GM12865 (cell line): ENCODE results near the gene BAHD1.

Source experiments
- DNase-seq: peaks from one replicate; pipeline ENCODE4 v3.0.0; 2010; ENCODE audit warnings: low read depth
- H3K4me3 ChIP-seq: 2 replicates; pipeline ENCODE4 v1.5.1; 2011; ENCODE audit warnings: mild to moderate bottlenecking, low read depth, low read length, control low read depth
- TF ChIP-seq, protein P1 (sequence below): IDR thresholded peaks from 2 replicates; pipeline ENCODE4 v1.5.1; 2011; ENCODE audit warnings: low read length, control low read depth, low read depth, inconsistent platforms; ENCODE audit not compliant: insufficient read depth; ENCODE audit errors: missing control alignments

BAHD1 gene

DNA sequence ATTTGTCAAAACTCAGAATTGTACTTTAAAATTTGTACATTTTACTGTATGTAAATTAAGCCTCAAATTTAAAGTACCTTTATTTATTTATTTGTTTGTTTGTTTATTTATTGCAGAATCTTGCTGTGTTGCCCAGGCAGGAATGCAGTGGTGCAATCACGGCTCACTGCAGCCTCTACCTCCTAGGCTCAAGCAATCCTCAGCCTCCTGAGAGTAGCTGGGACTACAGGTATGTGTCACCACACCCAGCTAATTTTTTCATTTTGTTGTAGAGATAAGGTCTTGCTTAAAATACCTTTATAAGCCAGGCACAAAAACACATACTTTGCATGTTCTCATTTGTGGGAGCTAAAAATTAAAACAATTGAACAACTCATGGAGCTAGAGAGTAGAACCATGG lies 67.5 kb downstream of the BAHD1 start:
- DNase-seq = no peak
- TF ChIP-seq, protein P1, sequence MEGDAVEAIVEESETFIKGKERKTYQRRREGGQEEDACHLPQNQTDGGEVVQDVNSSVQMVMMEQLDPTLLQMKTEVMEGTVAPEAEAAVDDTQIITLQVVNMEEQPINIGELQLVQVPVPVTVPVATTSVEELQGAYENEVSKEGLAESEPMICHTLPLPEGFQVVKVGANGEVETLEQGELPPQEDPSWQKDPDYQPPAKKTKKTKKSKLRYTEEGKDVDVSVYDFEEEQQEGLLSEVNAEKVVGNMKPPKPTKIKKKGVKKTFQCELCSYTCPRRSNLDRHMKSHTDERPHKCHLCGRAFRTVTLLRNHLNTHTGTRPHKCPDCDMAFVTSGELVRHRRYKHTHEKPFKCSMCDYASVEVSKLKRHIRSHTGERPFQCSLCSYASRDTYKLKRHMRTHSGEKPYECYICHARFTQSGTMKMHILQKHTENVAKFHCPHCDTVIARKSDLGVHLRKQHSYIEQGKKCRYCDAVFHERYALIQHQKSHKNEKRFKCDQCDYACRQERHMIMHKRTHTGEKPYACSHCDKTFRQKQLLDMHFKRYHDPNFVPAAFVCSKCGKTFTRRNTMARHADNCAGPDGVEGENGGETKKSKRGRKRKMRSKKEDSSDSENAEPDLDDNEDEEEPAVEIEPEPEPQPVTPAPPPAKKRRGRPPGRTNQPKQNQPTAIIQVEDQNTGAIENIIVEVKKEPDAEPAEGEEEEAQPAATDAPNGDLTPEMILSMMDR = no peak
- H3K4me3 ChIP-seq = no peak overlapping the region

DNA sequence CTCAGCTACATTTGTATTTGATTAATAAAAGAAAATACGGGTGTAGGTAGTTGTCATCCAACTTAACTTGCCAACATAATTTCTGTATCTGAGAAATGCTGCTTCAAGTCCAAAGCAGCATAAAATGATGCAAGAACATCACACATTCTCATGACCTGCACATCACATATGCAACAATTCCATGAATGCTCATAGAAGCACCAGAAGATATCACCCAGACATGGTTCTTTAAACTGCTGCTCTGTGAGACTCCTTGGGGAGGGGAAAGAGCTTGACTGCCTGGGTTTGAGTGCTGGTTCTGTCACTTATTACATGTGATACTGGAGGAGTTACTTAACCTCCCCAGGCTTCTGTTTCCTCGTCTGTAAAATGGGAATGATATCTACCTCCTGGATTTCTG lies 69.4 kb downstream of the BAHD1 start:
- TF ChIP-seq, protein P1 = no peak
- no peak overlapping the region for H3K4me3 ChIP-seq
- DNase-seq = no peak

DNA sequence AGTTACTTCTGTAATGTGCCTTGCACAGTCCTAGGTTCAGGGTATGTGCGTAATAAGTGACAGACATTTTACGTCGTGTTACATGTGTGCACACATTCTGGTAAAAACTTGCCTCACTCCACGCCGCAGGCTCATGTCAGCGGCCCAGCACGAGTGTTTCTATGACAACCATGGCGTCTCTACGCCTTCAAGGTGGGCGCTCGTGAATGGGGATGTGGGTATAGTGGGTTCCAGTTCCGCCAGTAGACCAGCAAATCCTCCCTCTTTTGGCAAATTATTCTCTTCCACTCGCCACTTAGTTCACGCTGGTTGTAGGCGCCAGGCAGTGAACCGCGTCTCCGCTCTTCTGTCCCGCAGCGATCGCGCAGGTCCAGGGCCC lies 70.3 kb downstream of the BAHD1 start:
- peak overlapping the region; percentile 63 for H3K4me3 ChIP-seq
- DNase-seq = peak; percentile 65
- TF ChIP-seq, protein P1 = no peak

GRCh38 chr15:40511472-40512133 lies 70.8 kb downstream of the BAHD1 start:
- TF ChIP-seq, protein P1 = no peak
- peak; percentile 59 for DNase-seq
- peak overlapping the region; percentile 63 for H3K4me3 ChIP-seq

GRCh38 chr15:40512440-40512839 lies 71.7 kb downstream of the BAHD1 start:
- TF ChIP-seq, protein P1 = no peak
- H3K4me3 ChIP-seq = no peak overlapping the region
- DNase-seq = no peak

DNA sequence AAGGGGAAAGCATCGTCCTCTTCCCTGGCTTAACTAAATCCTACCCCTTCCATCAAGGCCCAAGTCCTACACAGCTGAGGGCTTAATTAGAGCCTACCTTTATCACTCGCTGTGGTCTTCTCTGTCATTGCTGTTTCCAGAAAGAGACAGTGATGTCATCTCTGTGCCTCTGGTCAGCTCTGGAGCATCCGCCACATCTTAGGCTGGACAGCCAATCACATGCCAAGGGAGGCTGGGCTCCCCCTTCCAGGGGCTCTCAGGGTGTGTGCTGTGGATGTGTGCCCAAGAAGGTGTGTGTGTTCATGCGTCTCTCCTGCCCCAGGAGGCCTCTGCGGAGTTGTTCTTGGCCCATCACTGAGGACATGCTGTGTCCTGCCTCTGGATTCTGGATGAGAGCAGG lies 72.9 kb downstream of the BAHD1 start:
- H3K4me3 ChIP-seq = no peak overlapping the region
- no peak for DNase-seq
- TF ChIP-seq, protein P1 = no peak

DNA sequence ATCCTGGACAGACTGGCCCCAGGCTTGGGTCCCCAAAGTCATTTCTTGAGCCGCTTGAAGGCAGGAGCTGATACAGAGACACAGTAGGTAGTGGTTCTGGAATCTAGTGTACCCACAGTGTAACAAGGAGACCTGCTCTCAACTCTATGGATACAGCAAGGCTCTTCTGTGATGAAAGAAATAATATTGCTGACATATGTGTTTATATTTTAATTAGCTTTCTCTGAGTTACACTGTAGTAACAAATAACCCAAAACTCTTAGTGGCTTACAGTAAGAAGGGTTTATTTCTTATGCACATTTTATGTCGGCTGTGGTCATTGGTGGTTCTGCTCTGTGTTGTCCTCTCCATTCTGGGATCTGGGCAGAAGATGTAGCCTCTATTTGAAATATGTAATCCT lies 75.6 kb downstream of the BAHD1 start:
- DNase-seq = no peak
- TF ChIP-seq, protein P1 = no peak
- no peak overlapping the region for H3K4me3 ChIP-seq
